Erythroblast (primary cell): Measurements from ENCODE around the gene LRIT3.

Experiments
- GATA1 ChIP-seq: IDR thresholded peaks from 2 replicates; pipeline ENCODE4 v1.6.1; 2011; ENCODE audit warnings: low read depth, mild to moderate bottlenecking, control low read depth, low read length, moderate library complexity
- POLR2A ChIP-seq: IDR thresholded peaks from 2 replicates; pipeline ENCODE4 v1.6.1; 2011; ENCODE audit warnings: mild to moderate bottlenecking, low read length

- TF ChIP-seq POLR2A (no peak), GATA1 (no peak)
Observed at GRCh38 chr4:109848501-109848900, 594 bp downstream of the LRIT3 start.
